Nephron progenitor cell (in vitro differentiated cells): ENCODE measurements around the gene SRP68.
"Not testable (repeated sequence)": the region's sequence is repeated elsewhere in the genome, so short reads cannot be mapped to it uniquely, and the experiment has no call there.

ENCODE experiments used
- DNase-seq: peaks from one replicate; pipeline ENCODE4 v3.0.0; 2021
- H3K27ac Mint-ChIP-seq: 2 replicates; pipeline ENCODE4 v1.8.0; 2021; ENCODE audit warnings: mild to moderate bottlenecking, moderate library complexity, mixed read lengths
- H3K27me3 Mint-ChIP-seq: 2 replicates; pipeline ENCODE4 v1.8.0; 2021; ENCODE audit warnings: mild to moderate bottlenecking, low read depth, mixed read lengths; ENCODE audit not compliant: poor library complexity
- H3K36me3 Mint-ChIP-seq: 2 replicates; pipeline ENCODE4 v1.8.0; 2021; ENCODE audit warnings: low read depth, mixed read lengths
- H3K4me1 Mint-ChIP-seq: 2 replicates; pipeline ENCODE4 v1.8.0; 2021; ENCODE audit warnings: mixed read lengths
- H3K4me3 Mint-ChIP-seq: 2 replicates; pipeline ENCODE4 v1.8.0; 2021; ENCODE audit warnings: mild to moderate bottlenecking, moderate library complexity, mixed read lengths
- H3K9me3 Mint-ChIP-seq: 2 replicates; pipeline ENCODE4 v1.8.0; 2021; ENCODE audit warnings: mild to moderate bottlenecking, moderate library complexity, mixed read lengths
- CTCF ChIP-seq: fragments of 200-600 bp; sonication (generic); IDR thresholded peaks from 2 replicates; pipeline ENCODE4 v1.5.0; 2021; ENCODE audit warnings: antibody characterized with exemption

SRP68 gene

GRCh38 chr17:76079535-76079955, 7.2 kb upstream of the SRP68 start:
- TF ChIP-seq CTCF: no peak
- no peak for DNase-seq
- peak overlapping the region; percentile 54 for H3K4me3 Mint-ChIP-seq
- H3K27me3 Mint-ChIP-seq: peaks cover 63% of the 10 kb centered on the region
- H3K27ac Mint-ChIP-seq: no peak overlapping the region
- peaks cover 65% of the 10 kb centered on the region for H3K4me1 Mint-ChIP-seq
- H3K36me3 Mint-ChIP-seq: peaks cover 5% of the 10 kb centered on the region
- H3K9me3 Mint-ChIP-seq: no peaks in the 10 kb centered on the region

GRCh38 chr17:76078860-76079534, 6.7 kb upstream of the SRP68 start, which contains the start of gene ZACN:
Gene ZACN (plus strand): TSS chr17:76079182. CDS start chr17:76079265, 83 bp downstream.
- DNase-seq: no peak
- no peaks in the 10 kb centered on the region for H3K9me3 Mint-ChIP-seq
- H3K4me1 Mint-ChIP-seq: peaks cover 63% of the 10 kb centered on the region
- peaks cover 68% of the 10 kb centered on the region for H3K27me3 Mint-ChIP-seq
- H3K36me3 Mint-ChIP-seq: no peaks in the 10 kb centered on the region
- no peak for TF ChIP-seq CTCF
- H3K27ac Mint-ChIP-seq: no peak within 1 kb of the TSS
- peak within 1 kb of the TSS; percentile 54 for H3K4me3 Mint-ChIP-seq

GRCh38 chr17:76078370-76078769, 6.1 kb upstream of the SRP68 start:
- DNase-seq, H3K9me3 Mint-ChIP-seq, H3K4me3 Mint-ChIP-seq, H3K27ac Mint-ChIP-seq, H3K36me3 Mint-ChIP-seq: not testable (repeated sequence)
- H3K27me3 Mint-ChIP-seq: peaks cover 74% of the 10 kb centered on the region
- peaks cover 63% of the 10 kb centered on the region for H3K4me1 Mint-ChIP-seq

- no peak overlapping the region for H3K27ac Mint-ChIP-seq
- H3K36me3 Mint-ChIP-seq: no peaks in the 10 kb centered on the region
- no peaks in the 10 kb centered on the region for H3K9me3 Mint-ChIP-seq
- peaks cover 63% of the 10 kb centered on the region for H3K4me1 Mint-ChIP-seq
- TF ChIP-seq CTCF: no peak
- DNase-seq: no peak
- H3K27me3 Mint-ChIP-seq: peaks cover 80% of the 10 kb centered on the region
- no peak overlapping the region for H3K4me3 Mint-ChIP-seq
Observed at GRCh38 chr17:76077584-76078110, 5.3 kb upstream of the SRP68 start.

- Mint-ChIP-seq H3K9me3 (no peaks in the 10 kb centered on the region), H3K4me3 (peak overlapping the region; percentile 70), H3K36me3 (no peaks in the 10 kb centered on the region), H3K27ac (no peak overlapping the region), H3K27me3 (peaks cover 82% of the 10 kb centered on the region), H3K4me1 (peaks cover 64% of the 10 kb centered on the region)
- TF ChIP-seq CTCF: no peak
- no peak for DNase-seq
Observed at GRCh38 chr17:76076765-76077583, 4.7 kb upstream of the SRP68 start.

- H3K27me3 Mint-ChIP-seq: peaks cover 79% of the 10 kb centered on the region
- no peak overlapping the region for H3K27ac Mint-ChIP-seq
- TF ChIP-seq CTCF: no peak
- peak; percentile 30 for DNase-seq
- no peaks in the 10 kb centered on the region for H3K9me3 Mint-ChIP-seq
- no peaks in the 10 kb centered on the region for H3K36me3 Mint-ChIP-seq
- H3K4me3 Mint-ChIP-seq: peak overlapping the region; percentile 30
- H3K4me1 Mint-ChIP-seq: peaks cover 66% of the 10 kb centered on the region
Observed at GRCh38 chr17:76076146-76076764, 3.9 kb upstream of the SRP68 start.
